NOMO-1 treated with dmso at 0.1 percent for 144 hours (cell line): ENCODE results near the gene FAM117A.

Experiments
- DNase-seq: peaks from one replicate; lab custom pipeline; 2025; ENCODE audit not compliant: unreplicated experiment; lab: John Stamatoyannopoulos, UW

Gene FAM117A

GRCh38 chr17:49763735-49764558 lies at the start of gene FAM117A:
Gene FAM117A, minus strand, starts transcription at chr17:49764131. Its CDS starts 44 bp downstream, at chr17:49764087.
- peak; percentile 100 for DNase-seq

- no peak for DNase-seq
Observed at GRCh38 chr17:49809056-49809455, 45.1 kb upstream of the FAM117A start.

- no peak for DNase-seq
Observed at GRCh38 chr17:49798738-49799137, 34.8 kb upstream of the FAM117A start.

GRCh38 chr17:49798182-49798581 lies 34.3 kb upstream of the FAM117A start:
- no peak for DNase-seq

- DNase-seq: no peak
Observed at GRCh38 chr17:49795372-49795771, 31.4 kb upstream of the FAM117A start.

GRCh38 chr17:49793309-49793708 lies 29.4 kb upstream of the FAM117A start:
- no peak for DNase-seq

- no peak for DNase-seq
Observed at GRCh38 chr17:49789243-49789578, 25.3 kb upstream of the FAM117A start.

- DNase-seq: peak; percentile 99
Observed at GRCh38 chr17:49788478-49789242, 24.7 kb upstream of the FAM117A start, which contains the start of gene KAT7. Gene KAT7, plus strand, starts transcription at chr17:49788681. Its CDS starts 154 bp downstream, at chr17:49788835.

- no peak for DNase-seq
Observed at GRCh38 chr17:49787884-49788477, 24.1 kb upstream of the FAM117A start.

- DNase-seq: no peak
Observed at GRCh38 chr17:49784636-49785035, 20.7 kb upstream of the FAM117A start.

- no peak for DNase-seq
Observed at GRCh38 chr17:49783791-49784190, 19.9 kb upstream of the FAM117A start.

- no peak for DNase-seq
Observed at GRCh38 chr17:49783071-49783715, 19.3 kb upstream of the FAM117A start.

- DNase-seq: no peak
Observed at GRCh38 chr17:49779739-49780231, 15.9 kb upstream of the FAM117A start.

- DNase-seq: no peak
Observed at GRCh38 chr17:49779156-49779738, 15.3 kb upstream of the FAM117A start.

GRCh38 chr17:49777563-49777962 lies 13.6 kb upstream of the FAM117A start:
- no peak for DNase-seq

GRCh38 chr17:49776551-49777300 lies 12.8 kb upstream of the FAM117A start:
- DNase-seq: no peak

- DNase-seq: no peak
Observed at GRCh38 chr17:49775546-49776260, 11.8 kb upstream of the FAM117A start.

GRCh38 chr17:49766918-49767530 lies 3.1 kb upstream of the FAM117A start:
- DNase-seq: no peak
